K562 (cell line): ENCODE data around the gene DOK3. TPM values are rescaled to one million over a fixed set of nuclear protein-coding genes. Genes with fewer than 3 reads are reported as not detected.
A peak's percentile ranks its signal among the peaks of the same experiment; 100 is the strongest.

Experiments used
- BRD9 ChIP-seq: fragments of 450-650 bp; IDR thresholded peaks from 2 replicates; pipeline ENCODE4 v1.6.1; 2018; ENCODE audit warnings: low read depth; ENCODE audit not compliant: partially characterized antibody
- CREM ChIP-seq: IDR thresholded peaks from 2 replicates; pipeline ENCODE4 v1.6.1; 2014; ENCODE audit warnings: antibody characterized with exemption, low read depth
- E2F6 ChIP-seq, 2 experiments: IDR thresholded peaks; 2 replicates each; pipeline ENCODE4 v1.6.1; 2011; ENCODE audit warnings: borderline replicate concordance in 1 of 2, control low read depth in 1 of 2, low read depth in 1 of 2, low read length in 1 of 2, mild to moderate bottlenecking in 1 of 2, mixed read lengths in 1 of 2, moderate library complexity in 1 of 2; ENCODE audit not compliant: insufficient read depth in 1 of 2, insufficient read length in 1 of 2, poor library complexity in 1 of 2, severe bottlenecking in 1 of 2; ENCODE audit errors: extremely low read depth in 1 of 2
- HDAC1 ChIP-seq, 2 experiments: fragments of 450-650 bp; IDR thresholded peaks; 2 replicates each; pipeline ENCODE4 v1.6.1; 2016 to 2017; ENCODE audit warnings: inconsistent platforms in 1 of 2, mild to moderate bottlenecking in 1 of 2, moderate library complexity in 1 of 2
- KDM1A ChIP-seq, 2 experiments: fragments of 450-650 bp; IDR thresholded peaks; 2 replicates each; pipeline ENCODE4 v1.6.1; 2016; ENCODE audit warnings: mild to moderate bottlenecking in 2 of 2
- L3MBTL2 ChIP-seq: fragments of 450-650 bp; IDR thresholded peaks from 2 replicates; pipeline ENCODE4 v1.6.1; 2016; ENCODE audit warnings: mild to moderate bottlenecking, moderate library complexity
- MBD1 ChIP-seq: fragments of 250-450 bp; sonication (Bioruptor Pico); IDR thresholded peaks from 2 replicates; pipeline ENCODE4 v1.8.0; 2022; ENCODE audit warnings: inconsistent platforms
- MTA1 ChIP-seq: fragments of 450-650 bp; IDR thresholded peaks from 2 replicates; pipeline ENCODE4 v1.6.1; 2017; ENCODE audit warnings: borderline replicate concordance
- NR2C1 ChIP-seq, 2 experiments: fragments of 450-650 bp; IDR thresholded peaks; 2 replicates each; pipeline ENCODE4 v1.6.1; 2017; ENCODE audit warnings: mild to moderate bottlenecking in 2 of 2, antibody characterized with exemption in 1 of 2, inconsistent platforms in 1 of 2, missing compliant biosample characterization in 1 of 2, missing genetic modification characterization in 1 of 2
- PHF21A ChIP-seq: fragments of 450-650 bp; IDR thresholded peaks from 2 replicates; pipeline ENCODE4 v1.6.1; 2017; ENCODE audit warnings: low read depth, borderline replicate concordance
- POLR2G ChIP-seq: fragments of 200-400 bp; formaldehyde crosslinking; IDR thresholded peaks from 2 replicates; pipeline ENCODE4 v1.6.1; 2017; ENCODE audit warnings: low read depth, mild to moderate bottlenecking, antibody characterized with exemption, low read length, moderate library complexity
- RBFOX2 ChIP-seq: fragments of 200-400 bp; formaldehyde crosslinking; IDR thresholded peaks from 2 replicates; pipeline ENCODE4 v1.6.1; 2017; ENCODE audit warnings: low read depth, mild to moderate bottlenecking, low read length, moderate library complexity
- REST ChIP-seq, 2 experiments: fragments of 450-650 bp; formaldehyde crosslinking in 1 of 2; IDR thresholded peaks; 2 replicates each; pipeline versions ENCODE4 v1.4.0 to v1.6.1; 2014 to 2020; ENCODE audit warnings: mild to moderate bottlenecking in 2 of 2, borderline replicate concordance in 1 of 2, low read depth in 1 of 2
- ZNF436 ChIP-seq: fragments of 250-450, 450-650 bp; sonication (Bioruptor Pico); formaldehyde crosslinking; IDR thresholded peaks from 2 replicates; pipeline ENCODE4 v1.7.0; 2020; ENCODE audit warnings: mild to moderate bottlenecking
- ZNF766 ChIP-seq: fragments of 200-800 bp; sonication (Bioruptor generic); conservative IDR thresholded peaks from 2 replicates; pipeline ENCODE4 v1.6.1; 2016; ENCODE audit warnings: missing genetic modification characterization, missing compliant biosample characterization
- polyA plus RNA-seq, 8 experiments: library from polyadenylated mRNA; depleted of rRNA in 4 of 8; stranded (reverse) in 5 of 8; unstranded in 3 of 8; fragments of >200 nt; fragmentation: Nextera tagmentation in 2 of 8; fragmentation: Illumina TruSeq in 1 of 8; extraction: Ambion mirVana in 2 of 8; extraction: Trizol in 1 of 8; gene quantifications; 2 replicates each; pipeline versions ENCODE4 v1.2.1 to v1.2.3, GENCODE V29; 2011 to 2014; ENCODE audit warnings: inconsistent platforms in 1 of 8, missing spikeins in 1 of 8
- total RNA-seq, 7 experiments: library from RNA; depleted of rRNA in 6 of 7; stranded (reverse); fragments of >200 nt in 6 of 7; fragmentation: Illumina TruSeq in 2 of 7; extraction: Trizol in 2 of 7; gene quantifications; 2 replicates each; pipeline versions ENCODE4 v1.2.1 to v1.2.3, GENCODE V29; 2011 to 2021; ENCODE audit warnings: low replicate concordance in 1 of 7

DOK3 gene
- total and polyA plus RNA-seq, 9 of the 15 experiments (the other 6 are each of a cell fraction or from before 2014, with no cell fraction given), result 1.3 to 23.0 (median 8.0) TPM

GRCh38 chr5:177554474-177555111, 45.0 kb upstream of the DOK3 start, which contains the start of gene FAM193B (continued):
- TF ChIP-seq NR2C1 (IDR thresholded peaks at IDR 0.05), result peak; percentile 98
- peak; percentile 99 for TF ChIP-seq NR2C1 (tag; IDR thresholded peaks at IDR 0.05)
- peak; percentile 60 for TF ChIP-seq CREM
- peak in 1 of 2 experiments; percentile 41 for TF ChIP-seq E2F6 (IDR thresholded peaks at IDR 0.05; ENCODE audit: borderline replicate concordance in 1 of 2, extremely low read depth in 1 of 2, insufficient read depth in 1 of 2, insufficient read length in 1 of 2, low read depth in 1 of 2, low read length in 1 of 2, poor library complexity in 1 of 2, severe bottlenecking in 1 of 2)
- TF ChIP-seq ZNF436 (CRISPR knock-in tag), result no peak
- TF ChIP-seq BRD9, result peak; percentile 50
- TF ChIP-seq MTA1, result 0 out of 2 replicates have a peak, but pooled peaks have one; percentile 37
- TF ChIP-seq POLR2G, result peak; percentile 83
- no peak for TF ChIP-seq REST (IDR thresholded peaks at IDR 0.05; ENCODE audit: borderline replicate concordance)
- no peak for TF ChIP-seq REST (CRISPR knock-in tag; IDR thresholded peaks at IDR 0.05; ENCODE audit: low read depth)
- TF ChIP-seq MBD1, result peak; percentile 60; the same call in 1 of the 2 replicates
- peak in 1 of 2 experiments; percentile 67; a peak in 2 of 4 replicates for TF ChIP-seq HDAC1 (IDR thresholded peaks at IDR 0.05)
- TF ChIP-seq KDM1A (IDR thresholded peaks at IDR 0.05), result peak; percentile 85 to 88
- peak; percentile 90 for TF ChIP-seq ZNF766 (CRISPR knock-in tag)
- no peak for TF ChIP-seq PHF21A
- peak; percentile 76 for TF ChIP-seq RBFOX2
- TF ChIP-seq L3MBTL2, result peak; percentile 76; the same call in 1 of the 2 replicates
- TF ChIP-seq, all 486 proteins: peak for 101
